ENCODE data around the gene PCAT6.

DNA sequence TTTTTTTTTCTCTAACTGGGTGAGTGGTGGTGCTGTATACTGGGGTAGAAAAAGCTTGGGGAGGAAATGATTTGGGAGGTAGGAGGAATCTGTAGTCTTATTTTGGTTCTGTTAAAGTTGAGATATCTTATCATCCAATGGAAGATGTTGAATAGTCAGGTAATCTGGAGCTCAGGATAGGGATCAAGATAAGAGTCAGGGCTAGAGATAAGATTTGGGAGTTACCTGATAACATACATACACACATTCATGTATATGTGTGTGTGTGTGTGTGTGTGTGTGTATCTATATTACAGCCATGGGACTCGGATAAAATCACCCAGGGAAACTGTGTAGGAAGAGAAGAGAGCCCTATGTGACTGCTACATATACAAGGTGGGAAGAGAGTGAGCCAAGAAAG, 8.1 kb downstream of the PCAT6 start:
- TF ChIP-seq EZH2 (IDR thresholded peaks at IDR 0.05; ENCODE audit: insufficient read depth, poor library complexity, severe bottlenecking) (no peak), EZH2phosphoT487 (IDR thresholded peaks at IDR 0.05; ENCODE audit: insufficient read depth, low read depth) (no peak)

Measured in GM23248 (cell line).